ENCODE data around the gene MGMT. TPM values are rescaled to one million over a fixed set of nuclear protein-coding genes. Genes with fewer than 3 reads are reported as not detected.

The MGMT gene
- polyA plus RNA-seq, 1 of the 3 experiments (the other 2 are of a cell fraction) = 10.8 TPM

DNA sequence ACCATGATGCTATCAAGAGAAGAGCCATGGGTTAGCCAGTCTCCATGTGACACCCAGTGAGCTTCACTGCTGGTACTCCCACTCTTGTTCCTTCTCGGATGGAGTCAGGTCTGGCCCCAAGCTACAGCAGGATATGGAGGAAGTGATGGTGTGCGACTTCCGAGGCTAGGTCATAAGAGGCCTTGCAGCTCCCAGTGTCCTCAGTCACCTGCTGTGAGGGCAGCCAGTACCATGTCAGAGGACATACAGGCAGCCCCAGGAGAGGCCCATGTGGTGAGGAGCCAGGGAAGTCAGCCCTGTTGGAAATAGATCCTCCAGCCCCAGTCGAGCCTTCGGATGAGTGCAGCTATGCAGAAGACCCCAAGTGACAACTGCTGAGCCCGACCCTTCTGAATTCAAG, 260.0 kb downstream of the MGMT start:
- CTCF ChIA-PET = no interaction called here
- Histone ChIP-seq H3K9me3 (no peaks in the 10 kb centered on the region), H3K9me2 (no peaks in the 10 kb centered on the region), H4K20me1 (ENCODE audit: insufficient read depth) (no peaks in the 10 kb centered on the region), H3F3A (replicated peaks; ENCODE audit: insufficient read depth) (no peaks in the 10 kb centered on the region), H2AFZ (ENCODE audit: low read depth) (no peak overlapping the region), H3K27ac (ENCODE audit: low read depth in 2 of 2, low read length in 1 of 2) (no peak overlapping the region), H3K4me1 (ENCODE audit: control insufficient read depth in 1 of 2, insufficient read depth in 2 of 2, low read depth in 1 of 2, low read length in 1 of 2) (no peaks in the 10 kb centered on the region), H3K9ac (no peak overlapping the region), H3K79me2 (ENCODE audit: insufficient read depth) (no peaks in the 10 kb centered on the region), H3K27me3 (ENCODE audit: insufficient read depth) (no peaks in the 10 kb centered on the region), H3K4me2 (no peak overlapping the region), H3K36me3 (replicated peaks in 1 of 2; ENCODE audit: control insufficient read depth in 1 of 2, insufficient read depth in 2 of 2, low read length in 1 of 2) (no peaks in the 10 kb centered on the region), H3K4me3 (ENCODE audit: low read depth in 2 of 2, low read length in 1 of 2) (no peak overlapping the region)
- 53% methylated on average over 6 of the region's 6 CpGs for WGBS (ENCODE audit: low lambda C conversion rate)
- no peak for TF ChIP-seq RFX5 (IDR thresholded peaks at IDR 0.05; ENCODE audit: low read length)
- no peak for TF ChIP-seq PBX3 (IDR thresholded peaks at IDR 0.05)
- TF ChIP-seq ELF1 (IDR thresholded peaks at IDR 0.05) = no peak
- no peak for TF ChIP-seq FOSL2 (IDR thresholded peaks at IDR 0.05; ENCODE audit: borderline replicate concordance, low read depth)
- no peak for TF ChIP-seq IRF3 (IDR thresholded peaks at IDR 0.05; ENCODE audit: low read depth, low read length)
- TF ChIP-seq MEF2A (IDR thresholded peaks at IDR 0.05; ENCODE audit: borderline replicate concordance, low read depth) = no peak
- TF ChIP-seq, protein P1, sequence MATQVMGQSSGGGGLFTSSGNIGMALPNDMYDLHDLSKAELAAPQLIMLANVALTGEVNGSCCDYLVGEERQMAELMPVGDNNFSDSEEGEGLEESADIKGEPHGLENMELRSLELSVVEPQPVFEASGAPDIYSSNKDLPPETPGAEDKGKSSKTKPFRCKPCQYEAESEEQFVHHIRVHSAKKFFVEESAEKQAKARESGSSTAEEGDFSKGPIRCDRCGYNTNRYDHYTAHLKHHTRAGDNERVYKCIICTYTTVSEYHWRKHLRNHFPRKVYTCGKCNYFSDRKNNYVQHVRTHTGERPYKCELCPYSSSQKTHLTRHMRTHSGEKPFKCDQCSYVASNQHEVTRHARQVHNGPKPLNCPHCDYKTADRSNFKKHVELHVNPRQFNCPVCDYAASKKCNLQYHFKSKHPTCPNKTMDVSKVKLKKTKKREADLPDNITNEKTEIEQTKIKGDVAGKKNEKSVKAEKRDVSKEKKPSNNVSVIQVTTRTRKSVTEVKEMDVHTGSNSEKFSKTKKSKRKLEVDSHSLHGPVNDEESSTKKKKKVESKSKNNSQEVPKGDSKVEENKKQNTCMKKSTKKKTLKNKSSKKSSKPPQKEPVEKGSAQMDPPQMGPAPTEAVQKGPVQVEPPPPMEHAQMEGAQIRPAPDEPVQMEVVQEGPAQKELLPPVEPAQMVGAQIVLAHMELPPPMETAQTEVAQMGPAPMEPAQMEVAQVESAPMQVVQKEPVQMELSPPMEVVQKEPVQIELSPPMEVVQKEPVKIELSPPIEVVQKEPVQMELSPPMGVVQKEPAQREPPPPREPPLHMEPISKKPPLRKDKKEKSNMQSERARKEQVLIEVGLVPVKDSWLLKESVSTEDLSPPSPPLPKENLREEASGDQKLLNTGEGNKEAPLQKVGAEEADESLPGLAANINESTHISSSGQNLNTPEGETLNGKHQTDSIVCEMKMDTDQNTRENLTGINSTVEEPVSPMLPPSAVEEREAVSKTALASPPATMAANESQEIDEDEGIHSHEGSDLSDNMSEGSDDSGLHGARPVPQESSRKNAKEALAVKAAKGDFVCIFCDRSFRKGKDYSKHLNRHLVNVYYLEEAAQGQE (IDR thresholded peaks at IDR 0.05; ENCODE audit: low read depth, low read length) = no peak
- no peak for TF ChIP-seq TCF12 (IDR thresholded peaks at IDR 0.05)
- TF ChIP-seq ZBTB33 (IDR thresholded peaks at IDR 0.05; ENCODE audit: borderline replicate concordance, low read depth) = no peak
- POLR2A ChIA-PET = no interaction called here
- DNase-seq = no peak

DNA sequence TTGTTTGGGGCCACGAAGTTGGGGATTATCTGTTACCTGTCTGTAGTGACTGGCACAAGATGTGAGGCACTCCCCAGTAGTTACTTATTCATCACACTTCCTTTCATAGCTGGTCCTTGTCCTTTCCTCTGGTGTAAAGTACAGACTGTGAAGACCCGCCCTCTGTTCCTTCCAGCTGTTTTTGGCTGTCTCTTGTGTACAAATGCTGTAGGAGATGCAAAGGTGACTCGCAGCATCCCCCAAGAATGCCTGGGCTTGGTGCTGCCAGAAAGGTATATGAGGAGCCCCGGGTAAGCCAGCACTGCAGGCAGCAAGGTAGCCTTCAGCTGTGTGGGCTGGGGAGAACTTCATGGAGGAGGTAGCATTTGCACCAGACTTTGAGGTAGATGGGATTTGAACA, 260.5 kb downstream of the MGMT start:
- Histone ChIP-seq H3K4me2 (no peak overlapping the region), H3K36me3 (replicated peaks in 1 of 2; ENCODE audit: control insufficient read depth in 1 of 2, insufficient read depth in 2 of 2, low read length in 1 of 2) (no peaks in the 10 kb centered on the region), H3K9me3 (no peaks in the 10 kb centered on the region), H3K27me3 (ENCODE audit: insufficient read depth) (no peaks in the 10 kb centered on the region), H3K9me2 (no peaks in the 10 kb centered on the region), H3K4me3 (ENCODE audit: low read depth in 2 of 2, low read length in 1 of 2) (no peak overlapping the region), H3K79me2 (ENCODE audit: insufficient read depth) (no peaks in the 10 kb centered on the region), H3K9ac (no peak overlapping the region), H3K4me1 (ENCODE audit: control insufficient read depth in 1 of 2, insufficient read depth in 2 of 2, low read depth in 1 of 2, low read length in 1 of 2) (no peaks in the 10 kb centered on the region), H2AFZ (ENCODE audit: low read depth) (no peak overlapping the region), H4K20me1 (ENCODE audit: insufficient read depth) (no peaks in the 10 kb centered on the region), H3F3A (replicated peaks; ENCODE audit: insufficient read depth) (no peaks in the 10 kb centered on the region), H3K27ac (ENCODE audit: low read depth in 2 of 2, low read length in 1 of 2) (no peak overlapping the region)
- ChIA-PET CTCF (no interaction called here), POLR2A (no interaction called here)
- DNase-seq = no peak
- 30% methylated on average over 4 of the region's 4 CpGs for WGBS (ENCODE audit: low lambda C conversion rate)
- no peak for TF ChIP-seq FOXM1 (IDR thresholded peaks at IDR 0.05; ENCODE audit: low read depth)
- TF ChIP-seq MXI1 (IDR thresholded peaks at IDR 0.05; ENCODE audit: low read depth, low read length) = no peak
- TF ChIP-seq GATA2 (CRISPR knock-in tag; IDR thresholded peaks at IDR 0.05) = no peak
- TF ChIP-seq TAF1 (IDR thresholded peaks at IDR 0.05; ENCODE audit: borderline replicate concordance, low read depth, low read length) = no peak
- no peak for TF ChIP-seq ELF1 (IDR thresholded peaks at IDR 0.05)
- TF ChIP-seq PBX3 (IDR thresholded peaks at IDR 0.05) = no peak
- TF ChIP-seq ZBTB33 (IDR thresholded peaks at IDR 0.05; ENCODE audit: borderline replicate concordance, low read depth) = no peak
- TF ChIP-seq NRF1 (IDR thresholded peaks at IDR 0.05; ENCODE audit: low read depth, low read length) = no peak
- no peak for TF ChIP-seq MEF2A (IDR thresholded peaks at IDR 0.05; ENCODE audit: borderline replicate concordance, low read depth)
- no peak for TF ChIP-seq YY1 (IDR thresholded peaks at IDR 0.05; ENCODE audit: low read depth)
- no peak for TF ChIP-seq RXRA (IDR thresholded peaks at IDR 0.05; ENCODE audit: borderline replicate concordance, low read depth)
- no peak for TF ChIP-seq CHD2 (IDR thresholded peaks at IDR 0.05; ENCODE audit: low read length, partially characterized antibody)

Measured in SK-N-SH (cell line).